K562 (cell line): ENCODE results near the gene DNER.

Source experiments
- CEBPG ChIP-seq, 3 experiments: fragments of 200-800 bp in 1 of 3; sonication (Bioruptor generic) in 1 of 3; sonication (generic) in 1 of 3; formaldehyde crosslinking in 1 of 3; IDR thresholded peaks in 2 of 3; conservative IDR thresholded peaks in 1 of 3; 2 replicates each; pipeline versions ENCODE4 v1.6.1 to v1.8.0; 2016 to 2022; ENCODE audit warnings: missing compliant biosample characterization in 2 of 3, missing genetic modification characterization in 2 of 3, mild to moderate bottlenecking in 1 of 3, missing genetic modification reagents in 1 of 3
- FOSL1 ChIP-seq: fragments of 200-800 bp; sonication (Bioruptor generic); conservative IDR thresholded peaks from 2 replicates; pipeline ENCODE4 v1.6.1; 2016; ENCODE audit warnings: missing genetic modification characterization, missing compliant biosample characterization
- FOXK1 ChIP-seq: sonication (generic); formaldehyde crosslinking; IDR thresholded peaks from 2 replicates; pipeline ENCODE4 v1.8.0; 2022; ENCODE audit warnings: missing genetic modification reagents, mild to moderate bottlenecking, borderline replicate concordance
- MED1 ChIP-seq: sonication (generic); formaldehyde crosslinking; IDR thresholded peaks from 2 replicates; pipeline ENCODE4 v1.8.1; 2023; ENCODE audit warnings: missing genetic modification reagents, borderline replicate concordance
- SIN3A ChIP-seq, 2 experiments: fragments of 150-350 bp in 1 of 2; IDR thresholded peaks; 2 replicates each; pipeline ENCODE4 v1.6.1; 2011 to 2016; ENCODE audit warnings: borderline replicate concordance in 2 of 2, low read depth in 2 of 2, low read length in 2 of 2, mild to moderate bottlenecking in 2 of 2, moderate library complexity in 2 of 2; ENCODE audit not compliant: control insufficient read depth in 1 of 2
- SMAD4 ChIP-seq: fragments of 250-450 bp; sonication (Bioruptor Pico); conservative IDR thresholded peaks from 2 replicates; pipeline ENCODE4 v1.8.0; 2021; ENCODE audit warnings: inconsistent platforms, mild to moderate bottlenecking, moderate library complexity
- TAF7 ChIP-seq: fragments of 450-650 bp; IDR thresholded peaks from 2 replicates; pipeline ENCODE4 v1.6.1; 2016; ENCODE audit warnings: missing genetic modification characterization, missing compliant biosample characterization

DNA sequence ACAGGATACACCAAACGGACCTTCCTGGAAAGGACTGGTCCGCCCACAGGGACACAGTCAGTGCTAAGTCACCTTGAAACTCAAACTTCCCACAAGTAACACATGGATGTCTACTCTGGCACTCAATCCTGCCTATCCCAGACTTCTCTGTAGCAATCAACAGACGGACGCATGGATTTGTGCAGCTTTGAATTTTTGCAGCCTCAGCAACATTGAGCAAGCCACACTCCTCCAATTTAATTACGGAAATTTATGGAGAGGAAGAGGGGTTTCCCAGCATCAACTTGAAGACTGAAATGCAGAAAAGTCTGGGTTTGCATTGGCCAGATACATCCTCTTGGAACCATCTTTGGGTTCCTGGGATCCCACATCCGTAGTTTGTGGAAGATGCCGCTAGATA, 26.2 kb downstream of the DNER start:
- TF ChIP-seq CEBPG (CRISPR knock-in tag; IDR thresholded peaks at IDR 0.05) = no peak
- no peak for TF ChIP-seq CEBPG (tag; conservative IDR thresholded peaks at IDR 0.05 in 1 of 2, IDR thresholded peaks at IDR 0.05 in 1 of 2)
- no peak for TF ChIP-seq FOXK1 (CRISPR knock-in tag)
- no peak for TF ChIP-seq TAF7 (tag)
- no peak for TF ChIP-seq SMAD4 (CRISPR knock-in tag)
- no peak for TF ChIP-seq SIN3A (IDR thresholded peaks at IDR 0.05; ENCODE audit: borderline replicate concordance in 2 of 2, control insufficient read depth in 1 of 2, low read depth in 2 of 2, low read length in 2 of 2)
- no peak for TF ChIP-seq MED1
- no peak for TF ChIP-seq FOSL1
